ENCODE results near the gene PFKFB3. TPM values are rescaled to one million over a fixed set of nuclear protein-coding genes. Genes with fewer than 3 reads are reported as not detected.
"Not testable (repeated sequence)": the region's sequence is repeated elsewhere in the genome, so short reads cannot be mapped to it uniquely, and the experiment has no call there.

The PFKFB3 gene
- total RNA-seq, 1 donor from 2014 or later, result 52.4 TPM

DNA sequence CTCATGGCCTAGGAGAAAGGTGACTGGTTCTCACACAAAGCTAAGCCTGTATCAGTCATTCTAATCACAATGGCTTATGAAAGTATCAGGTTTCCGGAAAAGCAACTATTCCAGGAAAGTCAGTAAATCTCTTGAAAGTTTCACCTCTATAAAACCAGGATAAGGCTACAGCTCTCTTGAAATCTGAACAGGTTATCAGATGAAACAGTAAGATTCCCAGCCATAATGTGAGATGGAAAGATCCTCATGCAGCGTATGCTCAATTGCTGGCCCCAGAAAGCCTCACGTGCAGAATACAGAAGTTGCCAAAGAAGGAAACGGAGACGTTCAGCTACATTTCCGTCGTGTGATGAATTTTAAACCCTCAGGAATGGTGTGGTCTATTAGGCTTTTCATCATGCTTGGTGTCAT lies 90.0 kb downstream of the PFKFB3 start:
- DNase-seq (ENCODE audit: low read depth) (peak; percentile 44), FAIRE-seq (no peak)
- peaks cover 5% of the 10 kb centered on the region for H3K36me3 Mint-ChIP-seq (ENCODE audit: low read depth, unreplicated experiment)
- no peaks in the 10 kb centered on the region for H3K27me3 ChIP-seq (ENCODE audit: insufficient read depth, low read length)
- no peak overlapping the region for H3K4me2 ChIP-seq (ENCODE audit: low read length)
- H3K9me3 Mint-ChIP-seq (ENCODE audit: unreplicated experiment), result peaks cover 2% of the 10 kb centered on the region
- peaks cover 12% of the 10 kb centered on the region for H3K4me1 Mint-ChIP-seq (ENCODE audit: low read depth, unreplicated experiment)
- no peak overlapping the region for H3K9ac ChIP-seq (ENCODE audit: low read length)
- no peak overlapping the region for H2AFZ ChIP-seq (ENCODE audit: low read depth, low read length)
- H3K27ac ChIP-seq (ENCODE audit: low read depth, low read length), result no peak overlapping the region
- TF ChIP-seq EZH2 (IDR thresholded peaks at IDR 0.05; ENCODE audit: insufficient read depth, low read length), result no peak
- TF ChIP-seq, protein P1, sequence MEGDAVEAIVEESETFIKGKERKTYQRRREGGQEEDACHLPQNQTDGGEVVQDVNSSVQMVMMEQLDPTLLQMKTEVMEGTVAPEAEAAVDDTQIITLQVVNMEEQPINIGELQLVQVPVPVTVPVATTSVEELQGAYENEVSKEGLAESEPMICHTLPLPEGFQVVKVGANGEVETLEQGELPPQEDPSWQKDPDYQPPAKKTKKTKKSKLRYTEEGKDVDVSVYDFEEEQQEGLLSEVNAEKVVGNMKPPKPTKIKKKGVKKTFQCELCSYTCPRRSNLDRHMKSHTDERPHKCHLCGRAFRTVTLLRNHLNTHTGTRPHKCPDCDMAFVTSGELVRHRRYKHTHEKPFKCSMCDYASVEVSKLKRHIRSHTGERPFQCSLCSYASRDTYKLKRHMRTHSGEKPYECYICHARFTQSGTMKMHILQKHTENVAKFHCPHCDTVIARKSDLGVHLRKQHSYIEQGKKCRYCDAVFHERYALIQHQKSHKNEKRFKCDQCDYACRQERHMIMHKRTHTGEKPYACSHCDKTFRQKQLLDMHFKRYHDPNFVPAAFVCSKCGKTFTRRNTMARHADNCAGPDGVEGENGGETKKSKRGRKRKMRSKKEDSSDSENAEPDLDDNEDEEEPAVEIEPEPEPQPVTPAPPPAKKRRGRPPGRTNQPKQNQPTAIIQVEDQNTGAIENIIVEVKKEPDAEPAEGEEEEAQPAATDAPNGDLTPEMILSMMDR (IDR thresholded peaks at IDR 0.05; ENCODE audit: insufficient read depth, low read depth, low read length), result no peak
- no peaks in the 10 kb centered on the region for H3K79me2 ChIP-seq (ENCODE audit: insufficient read depth, low read length)
- no peak overlapping the region for H3K27ac Mint-ChIP-seq (ENCODE audit: unreplicated experiment)
- H3K4me3 Mint-ChIP-seq (ENCODE audit: unreplicated experiment), result no peak overlapping the region
- no peaks in the 10 kb centered on the region for H3K9me3 ChIP-seq (ENCODE audit: insufficient read depth, low read depth, low read length)
- H3K27me3 Mint-ChIP-seq (ENCODE audit: low read depth, unreplicated experiment), result no peaks in the 10 kb centered on the region
- H3K4me1 ChIP-seq (ENCODE audit: insufficient read depth, low read length), result peaks cover 2% of the 10 kb centered on the region
- H4K20me1 ChIP-seq (ENCODE audit: insufficient read depth, low read length), result no peaks in the 10 kb centered on the region
- H3K36me3 ChIP-seq (ENCODE audit: insufficient read depth, low read length), result no peaks in the 10 kb centered on the region
- no peak overlapping the region for H3K4me3 ChIP-seq (ENCODE audit: insufficient read depth, low read depth, low read length)

DNA sequence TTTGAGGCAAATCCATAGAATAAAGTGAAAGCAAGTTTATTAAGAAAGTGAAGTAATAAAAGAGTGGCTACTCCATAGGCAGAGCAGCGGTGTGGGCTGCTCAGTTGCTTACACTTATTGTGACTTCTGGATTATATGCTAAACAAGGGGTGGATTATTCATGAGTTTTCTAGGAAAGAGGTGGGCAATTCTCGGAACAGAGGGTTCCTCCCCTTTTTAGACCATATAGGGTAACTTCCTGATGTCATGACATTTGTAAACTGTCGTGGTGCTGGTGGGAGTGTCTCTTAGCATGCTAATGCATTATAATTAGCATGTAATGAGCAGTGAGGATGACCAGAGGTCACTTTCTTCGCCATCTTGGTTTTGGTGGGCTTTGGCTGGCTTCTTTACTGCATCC lies 93.7 kb downstream of the PFKFB3 start:
- not testable (repeated sequence) for H3K79me2 ChIP-seq (ENCODE audit: insufficient read depth, low read length); H3K27ac Mint-ChIP-seq (ENCODE audit: unreplicated experiment); H3K4me3 Mint-ChIP-seq (ENCODE audit: unreplicated experiment); DNase-seq (ENCODE audit: low read depth); FAIRE-seq; H3K4me1 ChIP-seq (ENCODE audit: insufficient read depth, low read length); H4K20me1 ChIP-seq (ENCODE audit: insufficient read depth, low read length); H3K27ac ChIP-seq (ENCODE audit: low read depth, low read length); H3K36me3 Mint-ChIP-seq (ENCODE audit: low read depth, unreplicated experiment); H3K27me3 ChIP-seq (ENCODE audit: insufficient read depth, low read length); H3K36me3 ChIP-seq (ENCODE audit: insufficient read depth, low read length); H3K4me2 ChIP-seq (ENCODE audit: low read length); H3K27me3 Mint-ChIP-seq (ENCODE audit: low read depth, unreplicated experiment); H3K4me3 ChIP-seq (ENCODE audit: insufficient read depth, low read depth, low read length); H3K9me3 ChIP-seq (ENCODE audit: insufficient read depth, low read depth, low read length); H2AFZ ChIP-seq (ENCODE audit: low read depth, low read length); H3K9me3 Mint-ChIP-seq (ENCODE audit: unreplicated experiment); H3K9ac ChIP-seq (ENCODE audit: low read length)
- H3K4me1 Mint-ChIP-seq (ENCODE audit: low read depth, unreplicated experiment), result peaks cover 12% of the 10 kb centered on the region

DNA sequence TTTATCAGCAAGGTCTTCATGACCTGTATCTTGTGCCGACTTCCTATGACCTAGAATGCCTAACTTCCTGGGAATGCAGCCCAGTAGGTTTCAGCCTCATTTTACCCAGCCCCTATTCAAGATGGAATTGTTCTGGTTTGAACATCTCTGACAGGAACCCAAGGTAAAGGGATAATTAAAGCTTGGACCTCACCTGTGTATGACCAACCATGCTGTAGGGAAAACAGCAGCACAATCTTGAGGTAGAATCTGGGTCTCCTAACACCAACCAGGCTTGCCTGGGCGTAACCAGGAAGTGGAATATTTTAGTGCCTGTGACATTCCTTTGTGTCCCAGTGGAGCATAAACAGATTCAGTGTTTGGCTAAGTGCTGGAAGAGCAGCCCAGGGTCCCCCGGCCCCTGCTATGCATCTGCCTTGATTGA lies 94.1 kb downstream of the PFKFB3 start:
- Histone ChIP-seq H3K36me3 (ENCODE audit: insufficient read depth, low read length) (no peaks in the 10 kb centered on the region), H3K4me2 (ENCODE audit: low read length) (no peak overlapping the region), H4K20me1 (ENCODE audit: insufficient read depth, low read length) (no peaks in the 10 kb centered on the region), H3K79me2 (ENCODE audit: insufficient read depth, low read length) (no peaks in the 10 kb centered on the region), H2AFZ (ENCODE audit: low read depth, low read length) (no peak overlapping the region), H3K4me1 (ENCODE audit: insufficient read depth, low read length) (peaks cover 5% of the 10 kb centered on the region), H3K9ac (ENCODE audit: low read length) (no peak overlapping the region), H3K4me3 (ENCODE audit: insufficient read depth, low read depth, low read length) (no peak overlapping the region), H3K9me3 (ENCODE audit: insufficient read depth, low read depth, low read length) (no peaks in the 10 kb centered on the region), H3K27me3 (ENCODE audit: insufficient read depth, low read length) (no peaks in the 10 kb centered on the region), H3K27ac (ENCODE audit: low read depth, low read length) (no peak overlapping the region)
- Mint-ChIP-seq H3K4me3 (ENCODE audit: unreplicated experiment) (no peak overlapping the region), H3K27me3 (ENCODE audit: low read depth, unreplicated experiment) (no peaks in the 10 kb centered on the region), H3K36me3 (ENCODE audit: low read depth, unreplicated experiment) (peaks cover 5% of the 10 kb centered on the region), H3K4me1 (ENCODE audit: low read depth, unreplicated experiment) (peaks cover 9% of the 10 kb centered on the region), H3K27ac (ENCODE audit: unreplicated experiment) (no peak overlapping the region), H3K9me3 (ENCODE audit: unreplicated experiment) (peaks cover 2% of the 10 kb centered on the region)
- no peak for TF ChIP-seq EZH2 (IDR thresholded peaks at IDR 0.05; ENCODE audit: insufficient read depth, low read length)
- TF ChIP-seq, protein P1 (IDR thresholded peaks at IDR 0.05; ENCODE audit: insufficient read depth, low read depth, low read length), result no peak
- FAIRE-seq, result no peak
- no peak for DNase-seq (ENCODE audit: low read depth)

Data from astrocyte (in vitro differentiated cells and primary cell).